HCT116 (cell line): Measurements from ENCODE around the gene OR2AT4. TPM values are rescaled to one million over a fixed set of nuclear protein-coding genes. Genes with fewer than 3 reads are reported as not detected.

Source experiments
- ATAC-seq: fragments of 200-7000 bp; cut with Tn5 transposase; 2 replicates; pipeline ENCODE4 v1.9.1; 2020; ENCODE audit warnings: mild to moderate bottlenecking, moderate library complexity
- BruUV-seq: library from RNA; stranded (reverse); fragments of 400-500 nt; replicated peaks from 2 replicates; lab custom pipeline; 2021; lab: Mats Ljungman, UMichigan
- CTCF ChIA-PET: fragments of 300-600 bp; sonication (Branson Sonifier 250); formaldehyde crosslinking; loops from one replicate; lab custom pipeline; 2021; ENCODE audit warnings: antibody characterized with exemption; lab: Charles Lee
- POLR2A ChIA-PET: fragments of 300-600, 350-600 bp; sonication (Branson Sonifier 250); formaldehyde crosslinking; loops from one replicate; lab custom pipeline; 2021; ENCODE audit warnings: antibody characterized with exemption; lab: Charles Lee
- RAD21 ChIA-PET, 2 experiments: fragments of 300-600 bp; sonication (Branson Sonifier 250); formaldehyde crosslinking; loops; one replicate each; lab custom pipeline; 2023; ENCODE audit warnings: low total read pairs in 2 of 2; ENCODE audit not compliant: uncharacterized antibody in 2 of 2, unreplicated experiment in 2 of 2, low non-redundant PET in 1 of 2; lab: Charles Lee
- DNase-seq: peaks from one replicate; pipeline ENCODE4 v3.0.0-alpha.2; 2010; ENCODE audit warnings: low read depth, low spot score
- H2AFZ ChIP-seq: fragments of 200-600 bp; shearing (Covaris generic), sonication (generic); 2 replicates; pipeline ENCODE4 v1.6.1; 2017; ENCODE audit warnings: low read depth, mixed run types, mixed read lengths, antibody characterized with exemption, low read length; ENCODE audit not compliant: poor library complexity, severe bottlenecking
- H3K27ac ChIP-seq: 2 replicates; pipeline ENCODE4 v1.5.1; 2012; ENCODE audit warnings: low read depth, low read length
- H3K27me3 ChIP-seq: fragments of 200-600 bp; sonication (generic); 2 replicates; pipeline ENCODE4 v1.6.1; 2016; ENCODE audit warnings: mixed run types, low read length, mixed read lengths; ENCODE audit not compliant: insufficient read depth
- H3K36me3 ChIP-seq, 2 experiments: fragments of 200-500 bp in 1 of 2; fragments of 200-600 bp in 1 of 2; sonication (Bioruptor generic) in 1 of 2; sonication (generic) in 1 of 2; 2 replicates each; pipeline versions ENCODE4 v1.5.1 to v1.6.1; 2014 to 2016; ENCODE audit warnings: low read length in 2 of 2, inconsistent platforms in 1 of 2, mixed read lengths in 1 of 2, mixed run types in 1 of 2; ENCODE audit not compliant: insufficient read depth in 2 of 2, control insufficient read depth in 1 of 2
- H3K4me1 ChIP-seq, 2 experiments: fragments of 200-600 bp in 1 of 2; sonication (generic) in 1 of 2; 2 replicates each; pipeline versions ENCODE4 v1.5.1 to v1.6.1; 2012 to 2017; ENCODE audit warnings: low read length in 2 of 2, inconsistent platforms in 1 of 2, mild to moderate bottlenecking in 1 of 2, mixed read lengths in 1 of 2, mixed run types in 1 of 2, moderate library complexity in 1 of 2; ENCODE audit not compliant: insufficient read depth in 2 of 2, control insufficient read depth in 1 of 2
- H3K4me2 ChIP-seq: fragments of 200-600 bp; sonication (generic); 2 replicates; pipeline ENCODE4 v1.6.1; 2017; ENCODE audit warnings: mixed run types, low read length, mixed read lengths
- H3K4me3 ChIP-seq, 2 experiments: fragments of 200-600 bp in 1 of 2; sonication (generic) in 1 of 2; replicated peaks in 1 of 2; 2 replicates each; pipeline ENCODE4 v1.5.1; 2011 to 2016; ENCODE audit warnings: low read length in 2 of 2, control low read depth in 1 of 2, low read depth in 1 of 2, mild to moderate bottlenecking in 1 of 2, mixed read lengths in 1 of 2, mixed run types in 1 of 2
- H3K79me2 ChIP-seq: fragments of 200-600 bp; sonication (generic); 2 replicates; pipeline ENCODE4 v1.6.1; 2017; ENCODE audit warnings: mild to moderate bottlenecking, mixed run types, low read length, moderate library complexity, mixed read lengths; ENCODE audit not compliant: insufficient read depth
- H3K9ac ChIP-seq: fragments of 200-600 bp; sonication (generic); 2 replicates; pipeline ENCODE4 v1.6.1; 2016; ENCODE audit warnings: low read length, mixed read lengths
- H3K9me2 ChIP-seq: fragments of 200-600 bp; sonication (generic), shearing (Covaris generic); 2 replicates; pipeline ENCODE4 v1.6.1; 2017; ENCODE audit warnings: mixed run types, mild to moderate bottlenecking, moderate library complexity; ENCODE audit not compliant: insufficient read depth
- H3K9me3 ChIP-seq, 2 experiments: fragments of 200-500 bp in 1 of 2; fragments of 200-600 bp in 1 of 2; sonication (Bioruptor generic) in 1 of 2; sonication (generic) in 1 of 2; 2 replicates each; pipeline ENCODE4 v1.6.1; 2014 to 2017; ENCODE audit warnings: low read length in 2 of 2, mixed read lengths in 2 of 2, inconsistent platforms in 1 of 2, low read depth in 1 of 2, mild to moderate bottlenecking in 1 of 2, mixed run types in 1 of 2, moderate library complexity in 1 of 2; ENCODE audit not compliant: control insufficient read depth in 1 of 2, insufficient read depth in 1 of 2
- H4K20me1 ChIP-seq: fragments of 200-600 bp; sonication (generic), shearing (Covaris generic); 2 replicates; pipeline ENCODE4 v1.6.1; 2017; ENCODE audit warnings: mixed run types, mild to moderate bottlenecking, moderate library complexity; ENCODE audit not compliant: insufficient read depth
- ATF3 ChIP-seq: IDR thresholded peaks from 2 replicates; pipeline ENCODE4 v1.6.1; 2012
- CEBPB ChIP-seq: IDR thresholded peaks from 2 replicates; pipeline ENCODE4 v1.6.1; 2012; ENCODE audit warnings: low read depth
- ELF1 ChIP-seq: IDR thresholded peaks from 2 replicates; pipeline ENCODE4 v1.6.1; 2012; ENCODE audit warnings: low read depth, borderline replicate concordance
- EZH2phosphoT487 ChIP-seq: fragments of 200-600 bp; IDR thresholded peaks from 2 replicates; pipeline ENCODE4 v1.6.1; 2018; ENCODE audit warnings: antibody characterized with exemption, borderline replicate concordance
- FOSL1 ChIP-seq: IDR thresholded peaks from 2 replicates; pipeline ENCODE4 v1.6.1; 2012; ENCODE audit warnings: low read depth
- REST ChIP-seq: IDR thresholded peaks from 2 replicates; pipeline ENCODE4 v1.6.1; 2012; ENCODE audit warnings: low read depth
- SIN3A ChIP-seq: IDR thresholded peaks from 2 replicates; pipeline ENCODE4 v1.6.1; 2012; ENCODE audit warnings: low read depth
- SP1 ChIP-seq: IDR thresholded peaks from 2 replicates; pipeline ENCODE4 v1.6.1; 2012; ENCODE audit warnings: low read depth
- TCF7L2 ChIP-seq: IDR thresholded peaks from 2 replicates; pipeline ENCODE4 v1.7.0; 2011; ENCODE audit warnings: borderline replicate concordance, inconsistent platforms; ENCODE audit not compliant: insufficient read depth, insufficient read length; ENCODE audit errors: extremely low read depth
- ZBTB33 ChIP-seq: IDR thresholded peaks from 2 replicates; pipeline ENCODE4 v1.6.1; 2011; ENCODE audit warnings: mild to moderate bottlenecking, low read length, moderate library complexity; ENCODE audit not compliant: insufficient replicate concordance; ENCODE audit errors: extremely low read depth
- ZFX ChIP-seq: fragments of 450-650 bp; IDR thresholded peaks from 2 replicates; pipeline ENCODE4 v1.6.1; 2017
- intact Hi-C: fragments of 100-400 bp; cut with micrococcal nuclease; formaldehyde crosslinking; loops from 2 replicates; pipeline ENCODE4 v1.10.0; 2022
- total RNA-seq: library from RNA; stranded (reverse); gene quantifications from one replicate; pipeline ENCODE4 v1.2.1, GENCODE V29; 2021; ENCODE audit not compliant: unreplicated experiment

The OR2AT4 gene
- total RNA-seq, 1 experiment from 2014 or later: not detected

GRCh38 chr11:75041263-75041662 is 55.4 kb downstream of the OR2AT4 start:
- no TSS peak for BruUV-seq
- no peak overlapping the region for H2AFZ ChIP-seq
- no peaks in the 10 kb centered on the region for H3K9me2 ChIP-seq
- no peak overlapping the region for H3K4me2 ChIP-seq
- ChIA-PET POLR2A (no interaction called here), RAD21 (no interaction called here), CTCF (no interaction called here)
- intact Hi-C loops: no loop called here
- DNase-seq (no peak), ATAC-seq (no peak)
- no peak overlapping the region for H3K27ac ChIP-seq
- H3K4me1 ChIP-seq: peaks cover 13 to 22% of the 10 kb centered on the region in 2 experiments
- TF ChIP-seq CEBPB (no peak), FOSL1 (no peak), SP1 (no peak), REST (no peak), SIN3A (no peak), ZBTB33 (no peak), EZH2phosphoT487 (no peak), TCF7L2 (no peak), ATF3 (no peak), ELF1 (no peak), ZFX (no peak)
- no peak overlapping the region for H3K9ac ChIP-seq
- H3K36me3 ChIP-seq: no peaks in the 10 kb centered on the region
- no peaks in the 10 kb centered on the region for H3K9me3 ChIP-seq
- no peaks in the 10 kb centered on the region for H3K79me2 ChIP-seq
- no peaks in the 10 kb centered on the region for H4K20me1 ChIP-seq
- H3K4me3 ChIP-seq: no peak overlapping the region
- no peaks in the 10 kb centered on the region for H3K27me3 ChIP-seq
